ENCODE data around the gene ZSCAN12. TPM values are rescaled to one million over a fixed set of nuclear protein-coding genes. Genes with fewer than 3 reads are reported as not detected.

Gene ZSCAN12
- total and polyA plus RNA-seq, 2 of the 13 experiments (the other 11 are each of a cell fraction or from before 2014, with no cell fraction given) = 2.8 to 8.9 TPM

DNA sequence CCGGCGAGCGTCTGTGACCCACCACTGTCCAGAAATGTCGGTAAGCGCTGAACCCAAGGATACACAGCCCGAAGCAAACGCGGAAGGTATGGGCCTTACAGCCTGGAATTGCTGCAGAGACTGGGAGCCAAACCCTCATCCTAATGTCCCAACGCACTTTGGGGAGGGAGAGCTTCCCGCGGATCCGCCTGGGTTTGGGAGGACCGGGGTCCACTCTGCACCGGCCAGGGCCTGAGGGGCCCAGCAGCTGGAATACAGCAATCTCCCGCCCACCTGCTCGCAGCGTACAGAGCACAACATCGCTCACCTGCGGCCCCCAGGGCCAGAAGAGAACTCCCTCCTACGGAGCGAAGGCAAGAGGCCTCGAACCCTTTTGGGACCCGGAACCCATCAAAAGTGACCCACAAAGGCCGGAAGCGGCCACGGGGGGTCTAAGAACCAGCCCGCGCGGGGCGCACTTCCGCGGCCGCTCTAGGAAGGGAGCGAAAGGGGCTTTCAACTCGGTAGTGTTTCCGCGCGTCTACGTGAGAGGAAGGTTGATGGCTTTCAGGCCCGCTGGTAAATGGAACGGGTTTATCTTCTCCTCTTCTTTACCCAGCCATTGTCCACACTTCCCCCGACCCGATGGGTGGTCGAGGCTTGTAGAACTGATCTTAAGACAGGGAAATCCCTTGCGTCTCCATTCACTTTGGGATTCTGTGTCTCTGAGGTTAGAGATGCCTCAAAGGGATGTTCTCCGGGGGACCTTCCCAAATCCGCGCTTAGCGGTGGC is at the start of gene ZSCAN12 (continued):
- TF ChIP-seq, protein P1, sequence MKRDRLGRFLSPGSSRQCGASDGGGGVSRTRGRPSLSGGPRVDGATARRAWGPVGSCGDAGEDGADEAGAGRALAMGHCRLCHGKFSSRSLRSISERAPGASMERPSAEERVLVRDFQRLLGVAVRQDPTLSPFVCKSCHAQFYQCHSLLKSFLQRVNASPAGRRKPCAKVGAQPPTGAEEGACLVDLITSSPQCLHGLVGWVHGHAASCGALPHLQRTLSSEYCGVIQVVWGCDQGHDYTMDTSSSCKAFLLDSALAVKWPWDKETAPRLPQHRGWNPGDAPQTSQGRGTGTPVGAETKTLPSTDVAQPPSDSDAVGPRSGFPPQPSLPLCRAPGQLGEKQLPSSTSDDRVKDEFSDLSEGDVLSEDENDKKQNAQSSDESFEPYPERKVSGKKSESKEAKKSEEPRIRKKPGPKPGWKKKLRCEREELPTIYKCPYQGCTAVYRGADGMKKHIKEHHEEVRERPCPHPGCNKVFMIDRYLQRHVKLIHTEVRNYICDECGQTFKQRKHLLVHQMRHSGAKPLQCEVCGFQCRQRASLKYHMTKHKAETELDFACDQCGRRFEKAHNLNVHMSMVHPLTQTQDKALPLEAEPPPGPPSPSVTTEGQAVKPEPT (CRISPR knock-in tag; IDR thresholded peaks at IDR 0.05; ENCODE audit: low read depth) = peak; percentile 96
- TF ChIP-seq ZBTB21 (CRISPR knock-in tag; IDR thresholded peaks at IDR 0.05) (no peak), IKZF1 (IDR thresholded peaks at IDR 0.05) (no peak), CHD4 (IDR thresholded peaks at IDR 0.05; ENCODE audit: borderline replicate concordance, low read length) (no peak), ZNF768 (CRISPR knock-in tag; IDR thresholded peaks at IDR 0.05) (peak; percentile 80; the same call in 1 of the 2 replicates), SP4 (CRISPR knock-in tag; IDR thresholded peaks at IDR 0.05) (peak; percentile 89), ZNF547 (CRISPR knock-in tag; IDR thresholded peaks at IDR 0.05) (peak; percentile 94), ZNF224 (CRISPR knock-in tag; IDR thresholded peaks at IDR 0.05) (peak; percentile 97), ZNF335 (CRISPR knock-in tag; IDR thresholded peaks at IDR 0.05) (peak; percentile 96), ZNF776 (CRISPR knock-in tag; IDR thresholded peaks at IDR 0.05) (peak; percentile 98), FOXP1 (IDR thresholded peaks at IDR 0.05) (no peak), FOXP1 (CRISPR knock-in tag; IDR thresholded peaks at IDR 0.05) (no peak), CREM (IDR thresholded peaks at IDR 0.05) (peak; percentile 79), CREM (CRISPR knock-in tag; IDR thresholded peaks at IDR 0.05) (peak; percentile 12; the same call in 1 of the 2 replicates), POGZ (CRISPR knock-in tag; IDR thresholded peaks at IDR 0.05) (peak; percentile 100), ZBTB38 (CRISPR knock-in tag; IDR thresholded peaks at IDR 0.05) (peak; percentile 82; the same call in 1 of the 2 replicates), ONECUT2 (CRISPR knock-in tag; IDR thresholded peaks at IDR 0.05) (peak; percentile 53; the same call in 1 of the 2 replicates), TBX3 (IDR thresholded peaks at IDR 0.05; ENCODE audit: borderline replicate concordance) (no peak)
- TF ChIP-seq, protein P2, sequence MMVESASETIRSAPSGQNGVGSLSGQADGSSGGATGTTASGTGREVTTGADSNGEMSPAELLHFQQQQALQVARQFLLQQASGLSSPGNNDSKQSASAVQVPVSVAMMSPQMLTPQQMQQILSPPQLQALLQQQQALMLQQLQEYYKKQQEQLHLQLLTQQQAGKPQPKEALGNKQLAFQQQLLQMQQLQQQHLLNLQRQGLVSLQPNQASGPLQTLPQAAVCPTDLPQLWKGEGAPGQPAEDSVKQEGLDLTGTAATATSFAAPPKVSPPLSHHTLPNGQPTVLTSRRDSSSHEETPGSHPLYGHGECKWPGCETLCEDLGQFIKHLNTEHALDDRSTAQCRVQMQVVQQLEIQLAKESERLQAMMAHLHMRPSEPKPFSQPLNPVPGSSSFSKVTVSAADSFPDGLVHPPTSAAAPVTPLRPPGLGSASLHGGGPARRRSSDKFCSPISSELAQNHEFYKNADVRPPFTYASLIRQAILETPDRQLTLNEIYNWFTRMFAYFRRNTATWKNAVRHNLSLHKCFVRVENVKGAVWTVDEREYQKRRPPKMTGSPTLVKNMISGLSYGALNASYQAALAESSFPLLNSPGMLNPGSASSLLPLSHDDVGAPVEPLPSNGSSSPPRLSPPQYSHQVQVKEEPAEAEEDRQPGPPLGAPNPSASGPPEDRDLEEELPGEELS (CRISPR knock-in tag; IDR thresholded peaks at IDR 0.05) = peak; percentile 39; the same call in 1 of the 2 replicates
- TF ChIP-seq, protein P3, sequence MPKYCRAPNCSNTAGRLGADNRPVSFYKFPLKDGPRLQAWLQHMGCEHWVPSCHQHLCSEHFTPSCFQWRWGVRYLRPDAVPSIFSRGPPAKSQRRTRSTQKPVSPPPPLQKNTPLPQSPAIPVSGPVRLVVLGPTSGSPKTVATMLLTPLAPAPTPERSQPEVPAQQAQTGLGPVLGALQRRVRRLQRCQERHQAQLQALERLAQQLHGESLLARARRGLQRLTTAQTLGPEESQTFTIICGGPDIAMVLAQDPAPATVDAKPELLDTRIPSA (CRISPR knock-in tag; IDR thresholded peaks at IDR 0.05; ENCODE audit: borderline replicate concordance) = no peak
- TF ChIP-seq, protein P4, sequence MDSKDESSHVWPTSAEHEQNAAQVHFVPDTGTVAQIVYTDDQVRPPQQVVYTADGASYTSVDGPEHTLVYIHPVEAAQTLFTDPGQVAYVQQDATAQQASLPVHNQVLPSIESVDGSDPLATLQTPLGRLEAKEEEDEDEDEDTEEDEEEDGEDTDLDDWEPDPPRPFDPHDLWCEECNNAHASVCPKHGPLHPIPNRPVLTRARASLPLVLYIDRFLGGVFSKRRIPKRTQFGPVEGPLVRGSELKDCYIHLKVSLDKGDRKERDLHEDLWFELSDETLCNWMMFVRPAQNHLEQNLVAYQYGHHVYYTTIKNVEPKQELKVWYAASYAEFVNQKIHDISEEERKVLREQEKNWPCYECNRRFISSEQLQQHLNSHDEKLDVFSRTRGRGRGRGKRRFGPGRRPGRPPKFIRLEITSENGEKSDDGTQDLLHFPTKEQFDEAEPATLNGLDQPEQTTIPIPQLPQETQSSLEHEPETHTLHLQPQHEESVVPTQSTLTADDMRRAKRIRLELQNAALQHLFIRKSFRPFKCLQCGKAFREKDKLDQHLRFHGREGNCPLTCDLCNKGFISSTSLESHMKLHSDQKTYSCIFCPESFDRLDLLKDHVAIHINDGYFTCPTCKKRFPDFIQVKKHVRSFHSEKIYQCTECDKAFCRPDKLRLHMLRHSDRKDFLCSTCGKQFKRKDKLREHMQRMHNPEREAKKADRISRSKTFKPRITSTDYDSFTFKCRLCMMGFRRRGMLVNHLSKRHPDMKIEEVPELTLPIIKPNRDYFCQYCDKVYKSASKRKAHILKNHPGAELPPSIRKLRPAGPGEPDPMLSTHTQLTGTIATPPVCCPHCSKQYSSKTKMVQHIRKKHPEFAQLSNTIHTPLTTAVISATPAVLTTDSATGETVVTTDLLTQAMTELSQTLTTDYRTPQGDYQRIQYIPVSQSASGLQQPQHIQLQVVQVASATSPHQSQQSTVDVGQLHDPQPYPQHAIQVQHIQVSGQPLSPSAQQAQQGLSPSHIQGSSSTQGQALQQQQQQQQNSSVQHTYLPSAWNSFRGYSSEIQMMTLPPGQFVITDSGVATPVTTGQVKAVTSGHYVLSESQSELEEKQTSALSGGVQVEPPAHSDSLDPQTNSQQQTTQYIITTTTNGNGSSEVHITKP (CRISPR knock-in tag; IDR thresholded peaks at IDR 0.05; ENCODE audit: low read depth) = no peak

All from HepG2 (cell line).